ENCODE results near the gene OPCML. TPM values are rescaled to one million over a fixed set of nuclear protein-coding genes. Genes with fewer than 3 reads are reported as not detected.

OPCML gene
- polyA plus RNA-seq, 1 donor from 2014 or later, result 11.6 TPM

- Histone ChIP-seq H3K9me2 (ENCODE audit: insufficient read depth, low read length) (no peaks in the 10 kb centered on the region), H3K4me2 (ENCODE audit: low read length) (no peak overlapping the region)
Measured at GRCh38 chr11:132785878-132786277, 746.4 kb downstream of the OPCML start.

GRCh38 chr11:132784441-132784840 lies 747.9 kb downstream of the OPCML start:
- no peaks in the 10 kb centered on the region for H3K9me2 ChIP-seq (ENCODE audit: insufficient read depth, low read length)
- H3K79me2 ChIP-seq (replicated peaks; ENCODE audit: insufficient read depth, low read length), result no peaks in the 10 kb centered on the region
- TF ChIP-seq CTCF (IDR thresholded peaks at IDR 0.05; ENCODE audit: poor library complexity, severe bottlenecking) (no peak), MXI1 (conservative IDR thresholded peaks at IDR 0.05; ENCODE audit: poor library complexity, severe bottlenecking) (no peak), TAF1 (IDR thresholded peaks at IDR 0.05; ENCODE audit: low read depth) (no peak), EP300 (conservative IDR thresholded peaks at IDR 0.05; ENCODE audit: poor library complexity, severe bottlenecking) (no peak), REST (IDR thresholded peaks at IDR 0.05; ENCODE audit: borderline replicate concordance) (no peak), POLR2AphosphoS5 (IDR thresholded peaks at IDR 0.05) (no peak), EZH2 (IDR thresholded peaks at IDR 0.05; ENCODE audit: borderline replicate concordance, insufficient read depth, low read length, poor library complexity, severe bottlenecking) (no peak), SMC3 (conservative IDR thresholded peaks at IDR 0.05; ENCODE audit: poor library complexity) (no peak), RAD21 (conservative IDR thresholded peaks at IDR 0.05) (no peak)
- H3K4me2 ChIP-seq (ENCODE audit: low read length), result no peak overlapping the region
- H3K27me3 ChIP-seq (ENCODE audit: insufficient read depth, low read depth, low read length), result no peaks in the 10 kb centered on the region
- H3K4me3 ChIP-seq (ENCODE audit: low read length), result no peak overlapping the region
- H2AFZ ChIP-seq (ENCODE audit: low read depth, low read length), result no peak overlapping the region
- no peak overlapping the region for H3K9ac ChIP-seq (ENCODE audit: low read length)
- no peaks in the 10 kb centered on the region for H3F3A ChIP-seq (ENCODE audit: insufficient read depth, low read length, poor library complexity, severe bottlenecking)
- H4K20me1 ChIP-seq (ENCODE audit: insufficient read depth), result no peaks in the 10 kb centered on the region
- H3K36me3 ChIP-seq (ENCODE audit: insufficient read depth, low read length), result no peaks in the 10 kb centered on the region
- no peak overlapping the region for H3K27ac ChIP-seq (ENCODE audit: low read length)
- H3K9me3 ChIP-seq (ENCODE audit: low read length), result no peaks in the 10 kb centered on the region

More at GRCh38 chr11:132785878-132786277, 746.4 kb downstream of the OPCML start:
- H3K79me2 ChIP-seq (replicated peaks; ENCODE audit: insufficient read depth, low read length), result no peaks in the 10 kb centered on the region
- H3K36me3 ChIP-seq (ENCODE audit: insufficient read depth, low read length), result no peaks in the 10 kb centered on the region
- H3K4me3 ChIP-seq (ENCODE audit: low read length), result no peak overlapping the region
- TF ChIP-seq TAF1 (IDR thresholded peaks at IDR 0.05; ENCODE audit: low read depth), result no peak
- TF ChIP-seq MXI1 (conservative IDR thresholded peaks at IDR 0.05; ENCODE audit: poor library complexity, severe bottlenecking), result no peak
- no peak for TF ChIP-seq REST (IDR thresholded peaks at IDR 0.05; ENCODE audit: borderline replicate concordance)
- no peaks in the 10 kb centered on the region for H3K27me3 ChIP-seq (ENCODE audit: insufficient read depth, low read depth, low read length)
- H3K9me3 ChIP-seq (ENCODE audit: low read length), result no peaks in the 10 kb centered on the region
- H3F3A ChIP-seq (ENCODE audit: insufficient read depth, low read length, poor library complexity, severe bottlenecking), result no peaks in the 10 kb centered on the region
- no peaks in the 10 kb centered on the region for H4K20me1 ChIP-seq (ENCODE audit: insufficient read depth)
- no peak overlapping the region for H3K27ac ChIP-seq (ENCODE audit: low read length)
- no peak overlapping the region for H2AFZ ChIP-seq (ENCODE audit: low read depth, low read length)
- no peak overlapping the region for H3K9ac ChIP-seq (ENCODE audit: low read length)
